K562 (cell line): ENCODE results near the gene YES1. TPM values are rescaled to one million over a fixed set of nuclear protein-coding genes. Genes with fewer than 3 reads are reported as not detected.

Experiments used
- BHLHE40 ChIP-seq: IDR thresholded peaks from 2 replicates; pipeline ENCODE4 v1.6.1; 2011; ENCODE audit warnings: low read length, improper control_type of control experiment
- BRD9 ChIP-seq: fragments of 450-650 bp; IDR thresholded peaks from 2 replicates; pipeline ENCODE4 v1.6.1; 2018; ENCODE audit warnings: low read depth; ENCODE audit not compliant: partially characterized antibody
- CCNT2 ChIP-seq: IDR thresholded peaks from 2 replicates; pipeline ENCODE4 v1.6.1; 2011; ENCODE audit warnings: borderline replicate concordance, low read depth, mild to moderate bottlenecking, moderate library complexity, mixed read lengths, low read length; ENCODE audit not compliant: insufficient read length; ENCODE audit errors: extremely low read depth
- HNRNPLL ChIP-seq: fragments of 200-400 bp; formaldehyde crosslinking; IDR thresholded peaks from 2 replicates; pipeline ENCODE4 v1.6.1; 2017; ENCODE audit warnings: low read length, low read depth, mild to moderate bottlenecking; ENCODE audit not compliant: poor library complexity, severe bottlenecking
- KLF16 ChIP-seq: IDR thresholded peaks from 2 replicates; pipeline ENCODE4 v1.6.1; 2016; ENCODE audit warnings: antibody characterized with exemption
- LEF1 ChIP-seq: fragments of 450-650 bp; IDR thresholded peaks from 2 replicates; pipeline ENCODE4 v1.6.1; 2016; ENCODE audit warnings: mild to moderate bottlenecking
- POLR2A ChIP-seq: fragments of 450-650 bp; conservative IDR thresholded peaks from 2 replicates; pipeline ENCODE4 v1.6.1; 2016
- PRPF4 ChIP-seq: fragments of 200-400 bp; formaldehyde crosslinking; IDR thresholded peaks from one replicate; pipeline ENCODE4 v1.6.1; 2017; ENCODE audit warnings: low read length, low read depth, mild to moderate bottlenecking; ENCODE audit not compliant: insufficient read depth, poor library complexity, severe bottlenecking
- RBM15 ChIP-seq: fragments of 200-400 bp; formaldehyde crosslinking; IDR thresholded peaks from 2 replicates; pipeline ENCODE4 v1.6.1; 2018; ENCODE audit warnings: mild to moderate bottlenecking, low read length, moderate library complexity; ENCODE audit not compliant: insufficient read depth
- RUNX1 ChIP-seq: sonication (generic); IDR thresholded peaks from 2 replicates; pipeline ENCODE4 v1.6.1; 2016; ENCODE audit warnings: antibody characterized with exemption, low read depth
- SMAD4 ChIP-seq: fragments of 250-450 bp; sonication (Bioruptor Pico); conservative IDR thresholded peaks from 2 replicates; pipeline ENCODE4 v1.8.0; 2021; ENCODE audit warnings: inconsistent platforms, mild to moderate bottlenecking, moderate library complexity
- ZNF274 ChIP-seq: IDR thresholded peaks from 2 replicates; pipeline ENCODE4 v1.6.1; 2011; ENCODE audit warnings: low read depth, mild to moderate bottlenecking, low read length, moderate library complexity, borderline replicate concordance
- ZNF444 ChIP-seq: fragments of 250-450 bp; sonication (Bioruptor Pico); IDR thresholded peaks from 2 replicates; pipeline ENCODE4 v1.4.0; 2020; ENCODE audit warnings: mild to moderate bottlenecking, moderate library complexity
- ZNF583 ChIP-seq: fragments of 250-450 bp; sonication (Bioruptor Pico); IDR thresholded peaks from 2 replicates; pipeline ENCODE4 v1.4.0; 2020
- ZNF696 ChIP-seq: fragments of 250-450 bp; sonication (Bioruptor Pico); conservative IDR thresholded peaks from 2 replicates; pipeline ENCODE4 v1.4.0; 2020; ENCODE audit warnings: mild to moderate bottlenecking, moderate library complexity
- polyA plus RNA-seq, 8 experiments: library from polyadenylated mRNA; depleted of rRNA in 4 of 8; stranded (reverse) in 5 of 8; unstranded in 3 of 8; fragments of >200 nt; fragmentation: Nextera tagmentation in 2 of 8; fragmentation: Illumina TruSeq in 1 of 8; extraction: Ambion mirVana in 2 of 8; extraction: Trizol in 1 of 8; gene quantifications; 2 replicates each; pipeline versions ENCODE4 v1.2.1 to v1.2.3, GENCODE V29; 2011 to 2014; ENCODE audit warnings: inconsistent platforms in 1 of 8, missing spikeins in 1 of 8
- total RNA-seq, 7 experiments: library from RNA; depleted of rRNA in 6 of 7; stranded (reverse); fragments of >200 nt in 6 of 7; fragmentation: Illumina TruSeq in 2 of 7; extraction: Trizol in 2 of 7; gene quantifications; 2 replicates each; pipeline versions ENCODE4 v1.2.1 to v1.2.3, GENCODE V29; 2011 to 2021; ENCODE audit warnings: low replicate concordance in 1 of 7
- TF ChIP-seq, protein P1 (sequence below): fragments of 200-600 bp; sonication (generic); IDR thresholded peaks from one replicate; pipeline ENCODE4 v1.6.1; 2012; ENCODE audit warnings: mild to moderate bottlenecking, low read depth, low read length, inconsistent platforms

The YES1 gene
- total and polyA plus RNA-seq, 9 of the 15 experiments (the other 6 are each of a cell fraction or from before 2014, with no cell fraction given) = 37.2 to 115 (median 77.7) TPM

DNA sequence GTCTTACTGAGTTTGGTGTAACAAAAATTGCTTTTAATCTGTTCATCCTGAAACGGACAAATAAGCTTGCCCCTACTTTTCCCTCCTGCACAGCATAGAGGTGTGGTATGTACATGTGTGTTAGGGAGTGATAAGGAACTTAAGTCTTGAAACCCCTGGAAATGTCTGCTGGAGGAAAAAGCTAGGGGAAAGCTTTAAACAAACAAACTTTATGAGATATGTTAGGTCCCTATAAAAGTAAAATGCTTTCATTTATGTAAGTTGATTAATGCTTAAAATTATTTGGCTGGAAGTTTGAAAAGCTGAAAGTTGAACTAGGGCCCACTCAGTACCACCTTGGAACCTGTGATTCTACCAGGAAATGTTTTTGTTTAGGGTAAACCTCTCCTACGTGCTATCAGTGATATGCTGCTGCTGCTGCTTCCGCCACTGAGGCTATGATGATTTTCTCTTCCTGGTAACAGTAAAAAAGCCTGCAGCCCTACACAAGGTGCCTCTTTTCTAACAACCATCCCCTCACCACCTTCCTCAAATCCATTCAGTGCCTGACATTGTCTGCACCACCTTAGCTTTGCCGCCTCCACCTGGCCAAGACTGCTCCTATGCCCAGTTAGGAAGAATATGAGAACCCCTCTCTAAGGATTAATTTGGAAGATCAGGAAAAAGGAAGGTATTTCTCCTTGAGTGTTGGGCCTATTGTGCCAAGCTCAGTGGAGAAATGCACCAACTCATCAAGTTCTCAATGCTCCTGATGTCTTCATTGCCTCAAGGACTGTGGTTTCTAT lies 2.5 kb upstream of the YES1 start (continued):
- no peak for TF ChIP-seq ZNF696 (CRISPR knock-in tag)
- TF ChIP-seq, protein P1, sequence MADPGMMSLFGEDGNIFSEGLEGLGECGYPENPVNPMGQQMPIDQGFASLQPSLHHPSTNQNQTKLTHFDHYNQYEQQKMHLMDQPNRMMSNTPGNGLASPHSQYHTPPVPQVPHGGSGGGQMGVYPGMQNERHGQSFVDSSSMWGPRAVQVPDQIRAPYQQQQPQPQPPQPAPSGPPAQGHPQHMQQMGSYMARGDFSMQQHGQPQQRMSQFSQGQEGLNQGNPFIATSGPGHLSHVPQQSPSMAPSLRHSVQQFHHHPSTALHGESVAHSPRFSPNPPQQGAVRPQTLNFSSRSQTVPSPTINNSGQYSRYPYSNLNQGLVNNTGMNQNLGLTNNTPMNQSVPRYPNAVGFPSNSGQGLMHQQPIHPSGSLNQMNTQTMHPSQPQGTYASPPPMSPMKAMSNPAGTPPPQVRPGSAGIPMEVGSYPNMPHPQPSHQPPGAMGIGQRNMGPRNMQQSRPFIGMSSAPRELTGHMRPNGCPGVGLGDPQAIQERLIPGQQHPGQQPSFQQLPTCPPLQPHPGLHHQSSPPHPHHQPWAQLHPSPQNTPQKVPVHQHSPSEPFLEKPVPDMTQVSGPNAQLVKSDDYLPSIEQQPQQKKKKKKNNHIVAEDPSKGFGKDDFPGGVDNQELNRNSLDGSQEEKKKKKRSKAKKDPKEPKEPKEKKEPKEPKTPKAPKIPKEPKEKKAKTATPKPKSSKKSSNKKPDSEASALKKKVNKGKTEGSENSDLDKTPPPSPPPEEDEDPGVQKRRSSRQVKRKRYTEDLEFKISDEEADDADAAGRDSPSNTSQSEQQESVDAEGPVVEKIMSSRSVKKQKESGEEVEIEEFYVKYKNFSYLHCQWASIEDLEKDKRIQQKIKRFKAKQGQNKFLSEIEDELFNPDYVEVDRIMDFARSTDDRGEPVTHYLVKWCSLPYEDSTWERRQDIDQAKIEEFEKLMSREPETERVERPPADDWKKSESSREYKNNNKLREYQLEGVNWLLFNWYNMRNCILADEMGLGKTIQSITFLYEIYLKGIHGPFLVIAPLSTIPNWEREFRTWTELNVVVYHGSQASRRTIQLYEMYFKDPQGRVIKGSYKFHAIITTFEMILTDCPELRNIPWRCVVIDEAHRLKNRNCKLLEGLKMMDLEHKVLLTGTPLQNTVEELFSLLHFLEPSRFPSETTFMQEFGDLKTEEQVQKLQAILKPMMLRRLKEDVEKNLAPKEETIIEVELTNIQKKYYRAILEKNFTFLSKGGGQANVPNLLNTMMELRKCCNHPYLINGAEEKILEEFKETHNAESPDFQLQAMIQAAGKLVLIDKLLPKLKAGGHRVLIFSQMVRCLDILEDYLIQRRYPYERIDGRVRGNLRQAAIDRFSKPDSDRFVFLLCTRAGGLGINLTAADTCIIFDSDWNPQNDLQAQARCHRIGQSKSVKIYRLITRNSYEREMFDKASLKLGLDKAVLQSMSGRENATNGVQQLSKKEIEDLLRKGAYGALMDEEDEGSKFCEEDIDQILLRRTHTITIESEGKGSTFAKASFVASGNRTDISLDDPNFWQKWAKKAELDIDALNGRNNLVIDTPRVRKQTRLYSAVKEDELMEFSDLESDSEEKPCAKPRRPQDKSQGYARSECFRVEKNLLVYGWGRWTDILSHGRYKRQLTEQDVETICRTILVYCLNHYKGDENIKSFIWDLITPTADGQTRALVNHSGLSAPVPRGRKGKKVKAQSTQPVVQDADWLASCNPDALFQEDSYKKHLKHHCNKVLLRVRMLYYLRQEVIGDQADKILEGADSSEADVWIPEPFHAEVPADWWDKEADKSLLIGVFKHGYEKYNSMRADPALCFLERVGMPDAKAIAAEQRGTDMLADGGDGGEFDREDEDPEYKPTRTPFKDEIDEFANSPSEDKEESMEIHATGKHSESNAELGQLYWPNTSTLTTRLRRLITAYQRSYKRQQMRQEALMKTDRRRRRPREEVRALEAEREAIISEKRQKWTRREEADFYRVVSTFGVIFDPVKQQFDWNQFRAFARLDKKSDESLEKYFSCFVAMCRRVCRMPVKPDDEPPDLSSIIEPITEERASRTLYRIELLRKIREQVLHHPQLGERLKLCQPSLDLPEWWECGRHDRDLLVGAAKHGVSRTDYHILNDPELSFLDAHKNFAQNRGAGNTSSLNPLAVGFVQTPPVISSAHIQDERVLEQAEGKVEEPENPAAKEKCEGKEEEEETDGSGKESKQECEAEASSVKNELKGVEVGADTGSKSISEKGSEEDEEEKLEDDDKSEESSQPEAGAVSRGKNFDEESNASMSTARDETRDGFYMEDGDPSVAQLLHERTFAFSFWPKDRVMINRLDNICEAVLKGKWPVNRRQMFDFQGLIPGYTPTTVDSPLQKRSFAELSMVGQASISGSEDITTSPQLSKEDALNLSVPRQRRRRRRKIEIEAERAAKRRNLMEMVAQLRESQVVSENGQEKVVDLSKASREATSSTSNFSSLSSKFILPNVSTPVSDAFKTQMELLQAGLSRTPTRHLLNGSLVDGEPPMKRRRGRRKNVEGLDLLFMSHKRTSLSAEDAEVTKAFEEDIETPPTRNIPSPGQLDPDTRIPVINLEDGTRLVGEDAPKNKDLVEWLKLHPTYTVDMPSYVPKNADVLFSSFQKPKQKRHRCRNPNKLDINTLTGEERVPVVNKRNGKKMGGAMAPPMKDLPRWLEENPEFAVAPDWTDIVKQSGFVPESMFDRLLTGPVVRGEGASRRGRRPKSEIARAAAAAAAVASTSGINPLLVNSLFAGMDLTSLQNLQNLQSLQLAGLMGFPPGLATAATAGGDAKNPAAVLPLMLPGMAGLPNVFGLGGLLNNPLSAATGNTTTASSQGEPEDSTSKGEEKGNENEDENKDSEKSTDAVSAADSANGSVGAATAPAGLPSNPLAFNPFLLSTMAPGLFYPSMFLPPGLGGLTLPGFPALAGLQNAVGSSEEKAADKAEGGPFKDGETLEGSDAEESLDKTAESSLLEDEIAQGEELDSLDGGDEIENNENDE = no peak
- no peak for TF ChIP-seq PRPF4
- peak; percentile 93 for TF ChIP-seq LEF1
- no peak for TF ChIP-seq ZNF583
- no peak for TF ChIP-seq HNRNPLL
- TF ChIP-seq SMAD4 (CRISPR knock-in tag) = peak; percentile 65
- TF ChIP-seq ZNF444 (CRISPR knock-in tag) = no peak
- no peak for TF ChIP-seq BRD9
- 0 out of 2 replicates have a peak, but pooled peaks have one; percentile 23 for TF ChIP-seq ZNF274
- TF ChIP-seq RBM15 = no peak
- no peak for TF ChIP-seq RUNX1
- peak; percentile 55; the same call in 1 of the 2 replicates for TF ChIP-seq POLR2A
- TF ChIP-seq KLF16 = peak; percentile 69
- peak; percentile 86 for TF ChIP-seq CCNT2
- no peak for TF ChIP-seq BHLHE40
